GM12891 (cell line): ENCODE data around the gene SLC30A3.

ENCODE experiments used
- POLR2A ChIP-seq: IDR thresholded peaks from 2 replicates; pipeline ENCODE4 v1.6.1; 2011; ENCODE audit warnings: low read depth, low read length, control low read depth
- POLR2AphosphoS5 ChIP-seq: IDR thresholded peaks from 2 replicates; pipeline ENCODE4 v1.6.1; 2011; ENCODE audit warnings: low read depth, low read length, control low read depth

DNA sequence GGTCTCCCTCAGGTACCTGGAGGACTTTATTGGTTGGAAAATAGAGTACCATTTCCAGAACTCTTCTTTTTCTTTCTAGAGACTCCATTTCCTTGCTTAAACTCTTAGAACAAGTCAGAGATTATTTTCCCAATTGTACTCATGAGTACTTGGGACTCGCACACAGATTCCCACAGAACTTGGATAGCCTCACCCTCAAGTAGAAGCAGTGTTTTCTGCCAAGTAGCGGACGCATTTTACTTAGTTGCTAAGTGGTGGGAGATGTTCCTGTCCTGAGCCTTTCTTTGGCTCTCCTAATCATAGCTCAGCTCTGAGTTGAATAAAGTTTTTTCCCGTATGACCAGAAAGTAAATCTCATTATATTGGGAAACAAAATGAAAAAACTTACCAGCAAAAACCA lies 17.2 kb downstream of the SLC30A3 start:
- TF ChIP-seq POLR2A (no peak), POLR2AphosphoS5 (no peak; the same call in 1 of the 2 replicates)
